Fibroblast of the aortic adventitia (primary cell): ENCODE measurements around the gene DHX40. TPM values are rescaled to one million over a fixed set of nuclear protein-coding genes. Genes with fewer than 3 reads are reported as not detected.

Source experiments
- DNase-seq: peaks from one replicate; pipeline ENCODE4 v3.0.0-alpha.2; 2010; ENCODE audit warnings: low read depth
- H3K4me3 ChIP-seq: 2 replicates; pipeline ENCODE4 v1.5.1; 2011; ENCODE audit warnings: low read depth, mild to moderate bottlenecking, control low read depth, low read length, moderate library complexity
- CTCF ChIP-seq: IDR thresholded peaks from 2 replicates; pipeline ENCODE4 v1.5.1; 2011; ENCODE audit warnings: mild to moderate bottlenecking, low read length, control low read depth, inconsistent platforms; ENCODE audit not compliant: insufficient read depth
- total RNA-seq: library from RNA; depleted of rRNA; stranded (reverse); fragments of >200 nt; gene quantifications from 2 replicates; pipeline ENCODE4 v1.2.3, GENCODE V29; 2012; ENCODE audit warnings: low replicate concordance

The DHX40 gene
- total RNA-seq, 1 donor, result 68.5 TPM

- peak; percentile 99 for DNase-seq
- H3K4me3 ChIP-seq, result peak within 1 kb of the TSS; percentile 92
- no peak for TF ChIP-seq CTCF
Observed at GRCh38 chr17:59619298-59620063, 54.1 kb downstream of the DHX40 start, which contains the start of gene CLTC. Gene CLTC (plus strand): TSS chr17:59619895. CDS start chr17:59620132, 237 bp downstream.

- TF ChIP-seq CTCF, result no peak
- H3K4me3 ChIP-seq, result peak overlapping the region; percentile 92
- no peak for DNase-seq
Observed at GRCh38 chr17:59620064-59620359, 54.6 kb downstream of the DHX40 start.

- no peak for TF ChIP-seq CTCF
- H3K4me3 ChIP-seq, result peak overlapping the region; percentile 92
- DNase-seq, result peak; percentile 36
Observed at GRCh38 chr17:59620518-59621259, 55.3 kb downstream of the DHX40 start.

- peak; percentile 33 for DNase-seq
- TF ChIP-seq CTCF, result no peak
Observed at GRCh38 chr17:59621771-59622170, 56.4 kb downstream of the DHX40 start.

GRCh38 chr17:59623151-59623550 is 57.7 kb downstream of the DHX40 start:
- TF ChIP-seq CTCF, result no peak
- peak overlapping the region; percentile 36 for H3K4me3 ChIP-seq
- DNase-seq, result peak; percentile 47

More at GRCh38 chr17:59621771-59622170, 56.4 kb downstream of the DHX40 start:
- peak overlapping the region; percentile 92 for H3K4me3 ChIP-seq

- H3K4me3 ChIP-seq, result no peak overlapping the region
- DNase-seq, result no peak
- TF ChIP-seq CTCF, result no peak
Observed at GRCh38 chr17:59626756-59627155, 61.3 kb downstream of the DHX40 start.
